Iris pigment epithelial cell (primary cell): ENCODE measurements around the gene OLFM2.

Source experiments
- DNase-seq: peaks from one replicate; pipeline ENCODE4 v3.0.0-alpha.2; 2011; ENCODE audit warnings: low read depth

OLFM2 gene

GRCh38 chr19:9906475-9907087 lies 29.7 kb downstream of the OLFM2 start:
- DNase-seq = no peak

DNA sequence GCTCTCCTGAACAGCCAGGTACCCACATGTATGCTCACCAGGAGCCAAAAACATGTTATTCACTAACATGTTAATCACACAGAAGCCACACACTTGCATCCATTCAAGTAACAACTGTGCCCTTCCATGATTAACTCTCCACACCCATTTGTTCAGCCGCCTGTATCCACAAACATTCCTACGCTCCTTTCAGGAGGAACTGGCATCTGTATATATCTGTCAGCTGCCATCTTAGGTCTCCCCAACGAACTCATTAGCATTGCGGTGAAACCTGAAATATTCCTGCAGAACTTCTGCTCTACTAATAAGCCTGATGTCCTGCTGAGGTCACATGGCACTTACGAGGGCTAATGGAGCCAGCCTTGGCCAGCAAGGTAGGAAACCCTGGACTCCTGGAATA lies 33.0 kb downstream of the OLFM2 start:
- DNase-seq = no peak

- DNase-seq = no peak
Observed at GRCh38 chr19:9901642-9902041, 34.7 kb downstream of the OLFM2 start.

- no peak for DNase-seq
Observed at GRCh38 chr19:9901020-9901419, 35.3 kb downstream of the OLFM2 start.

GRCh38 chr19:9891609-9892373 lies 44.5 kb downstream of the OLFM2 start:
- DNase-seq = no peak

DNA sequence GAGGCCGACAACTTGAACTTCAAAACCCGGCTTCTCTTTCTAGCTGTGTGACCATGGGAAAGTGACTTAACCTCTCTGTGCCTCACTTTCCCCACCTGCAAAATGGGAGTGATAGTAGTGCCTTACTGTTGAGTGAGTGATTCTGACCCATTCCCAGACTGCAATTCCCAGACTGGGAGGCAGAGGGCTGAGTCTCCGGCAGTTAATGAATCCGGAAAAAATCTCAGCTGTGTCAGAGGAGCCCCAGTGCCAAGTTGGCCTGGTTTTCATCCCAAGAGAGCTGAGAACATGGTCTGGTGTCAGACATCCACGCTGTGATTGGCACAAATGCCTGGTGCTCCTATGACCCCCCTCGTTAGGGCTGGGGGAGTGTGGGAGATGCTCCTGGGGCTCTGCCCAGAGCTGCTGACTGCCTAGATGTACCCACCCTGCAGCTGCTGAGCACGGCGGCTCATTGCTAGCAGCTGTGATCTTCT lies 51.2 kb downstream of the OLFM2 start:
- DNase-seq = peak; percentile 10

DNA sequence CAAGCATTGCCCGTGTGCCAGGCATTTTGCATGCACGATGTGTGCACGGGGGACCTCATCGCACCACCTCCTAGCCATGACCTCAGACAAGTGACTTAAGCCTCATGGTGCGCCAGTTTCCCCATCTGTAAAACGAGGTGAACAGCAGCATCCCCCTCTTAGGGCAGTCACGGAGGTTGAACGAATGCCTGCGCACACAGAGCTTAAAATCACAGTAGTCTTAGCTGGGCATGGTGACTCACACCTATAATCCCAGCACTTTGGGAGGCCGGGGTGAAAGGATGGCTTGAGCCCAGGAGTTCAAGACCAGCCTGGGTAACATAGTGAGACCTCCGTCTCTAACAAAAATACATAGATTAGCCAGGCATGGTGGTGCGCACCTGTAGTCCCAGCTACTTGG lies 52.6 kb downstream of the OLFM2 start:
- no peak for DNase-seq

DNA sequence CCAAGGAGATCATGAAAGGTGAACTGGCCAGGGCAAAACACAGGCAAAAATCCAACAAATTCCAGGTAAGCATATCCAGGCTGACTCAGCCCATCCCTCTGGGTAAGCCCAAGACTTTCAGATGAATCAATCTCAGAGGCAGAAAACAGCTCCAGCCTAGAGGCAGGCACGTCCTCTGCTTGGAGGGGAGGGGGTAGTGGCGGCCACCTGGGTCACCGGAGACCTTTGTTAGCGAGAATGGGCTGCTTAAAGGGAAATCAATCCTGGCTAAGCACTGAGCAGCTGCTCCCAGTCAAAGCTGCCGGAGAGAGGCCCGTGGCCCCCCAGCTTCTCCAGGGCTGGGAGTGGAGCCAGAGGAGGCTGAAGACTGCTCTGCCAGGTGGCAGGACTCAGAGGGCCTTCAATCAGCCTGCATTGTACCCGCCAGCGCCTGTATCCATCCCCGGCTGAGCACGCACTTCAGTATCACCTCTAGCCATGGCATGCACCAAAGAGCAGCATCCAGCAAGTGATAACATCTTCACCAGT lies 53.0 kb downstream of the OLFM2 start:
- no peak for DNase-seq

DNA sequence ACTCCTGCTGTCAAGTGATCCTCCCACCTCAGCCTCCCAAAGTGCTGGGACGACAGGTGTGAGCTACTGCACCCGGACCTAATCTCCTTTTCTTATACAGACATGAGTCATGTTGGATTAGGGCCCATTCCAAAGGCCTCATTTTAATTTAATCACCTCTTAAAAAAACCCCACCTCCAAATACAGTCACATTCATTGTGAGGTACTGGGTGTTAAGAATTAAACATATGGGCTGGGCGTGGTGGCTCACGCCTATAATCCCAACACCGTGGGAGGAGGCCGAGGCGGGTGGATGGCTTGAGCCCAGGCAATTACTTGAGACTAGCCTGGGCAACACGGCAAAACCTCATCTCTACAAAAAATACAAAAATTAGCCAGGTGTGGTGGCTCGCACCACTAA lies 54.6 kb downstream of the OLFM2 start:
- no peak for DNase-seq

- DNase-seq = peak; percentile 44
Observed at GRCh38 chr19:9878511-9879196, 57.7 kb downstream of the OLFM2 start.

DNA sequence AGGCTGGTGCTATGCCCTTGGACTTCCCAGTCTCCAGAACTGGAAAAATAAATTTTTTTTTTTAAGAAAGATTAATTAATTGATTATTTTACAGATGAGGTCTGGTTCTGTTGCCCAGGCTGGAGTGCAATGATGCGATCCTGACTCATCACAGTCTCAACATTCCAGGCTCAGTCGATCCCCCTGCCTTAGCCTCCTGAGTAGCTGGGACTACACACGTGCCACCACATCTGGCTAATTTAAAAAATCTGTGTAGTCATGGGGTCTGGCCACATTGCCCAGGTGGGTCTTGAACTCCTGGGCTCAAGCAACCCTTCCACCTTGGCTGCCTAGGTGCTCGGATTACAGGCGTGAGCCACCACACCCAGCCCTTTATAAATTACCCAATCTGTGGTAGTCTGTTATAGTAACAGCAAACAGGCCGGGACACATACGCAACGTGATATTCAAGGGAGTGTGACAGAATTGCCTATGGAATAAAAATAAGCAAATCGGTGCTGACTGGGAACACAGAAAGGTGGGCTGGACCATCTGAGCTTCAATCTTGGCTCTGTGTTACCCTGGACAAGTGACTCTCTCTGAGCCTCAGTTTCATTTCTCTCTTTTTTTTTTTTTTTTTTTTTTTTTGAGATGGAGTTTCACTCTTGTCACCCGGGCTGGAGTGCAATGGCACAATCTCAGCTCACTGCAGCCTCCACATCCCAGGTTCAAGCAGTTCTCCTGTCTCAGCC lies 58.4 kb downstream of the OLFM2 start:
- DNase-seq = peak; percentile 63

DNA sequence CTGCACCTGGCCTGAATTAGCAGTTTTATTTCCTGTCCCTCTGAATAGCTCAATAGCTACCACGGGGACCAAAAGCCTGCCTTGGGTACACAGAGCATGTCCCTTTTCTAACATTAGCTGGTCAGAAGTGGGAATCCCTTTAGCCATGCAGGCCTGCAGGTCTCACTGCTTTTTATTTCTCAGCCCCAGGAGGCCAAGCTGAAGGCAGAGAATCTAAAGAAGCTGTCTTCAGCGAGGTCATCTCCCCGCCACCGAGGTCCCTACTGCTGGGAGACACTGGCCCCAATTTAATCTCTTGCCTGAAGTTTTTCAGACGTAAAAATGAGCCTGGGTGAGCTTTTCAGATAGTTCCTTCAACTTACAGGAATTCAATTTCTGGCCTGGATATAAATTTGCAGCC lies 60.5 kb downstream of the OLFM2 start:
- DNase-seq = no peak

DNA sequence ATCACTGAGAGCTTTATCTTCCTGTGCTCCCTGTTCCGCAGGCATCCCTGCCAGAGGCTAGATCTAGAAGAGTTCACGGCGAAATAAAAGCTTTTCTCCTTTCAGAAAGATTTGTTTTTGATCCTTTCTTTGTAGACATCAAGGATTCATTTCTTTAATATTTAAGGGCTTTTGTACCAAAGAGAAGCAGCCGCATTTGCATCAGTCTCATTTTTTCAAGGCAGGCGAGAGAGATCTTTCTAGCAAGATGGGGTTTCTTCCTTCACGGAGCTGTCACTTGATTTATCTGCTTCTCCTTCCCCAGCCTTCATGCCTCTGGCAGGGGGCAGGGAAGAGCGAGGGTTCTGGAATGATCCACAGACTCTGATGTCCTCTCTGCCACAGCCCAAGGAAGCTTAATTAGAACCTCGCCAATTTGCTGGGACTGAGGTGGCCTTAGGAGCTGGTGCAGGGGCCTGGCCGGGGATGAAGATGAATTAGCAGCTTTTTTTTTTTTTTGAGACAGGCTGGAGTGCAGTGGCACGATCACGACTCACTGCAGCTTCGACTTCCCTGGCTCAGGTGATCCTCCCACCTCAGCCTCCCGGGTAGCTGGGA lies 61.2 kb downstream of the OLFM2 start:
- DNase-seq = no peak

DNA sequence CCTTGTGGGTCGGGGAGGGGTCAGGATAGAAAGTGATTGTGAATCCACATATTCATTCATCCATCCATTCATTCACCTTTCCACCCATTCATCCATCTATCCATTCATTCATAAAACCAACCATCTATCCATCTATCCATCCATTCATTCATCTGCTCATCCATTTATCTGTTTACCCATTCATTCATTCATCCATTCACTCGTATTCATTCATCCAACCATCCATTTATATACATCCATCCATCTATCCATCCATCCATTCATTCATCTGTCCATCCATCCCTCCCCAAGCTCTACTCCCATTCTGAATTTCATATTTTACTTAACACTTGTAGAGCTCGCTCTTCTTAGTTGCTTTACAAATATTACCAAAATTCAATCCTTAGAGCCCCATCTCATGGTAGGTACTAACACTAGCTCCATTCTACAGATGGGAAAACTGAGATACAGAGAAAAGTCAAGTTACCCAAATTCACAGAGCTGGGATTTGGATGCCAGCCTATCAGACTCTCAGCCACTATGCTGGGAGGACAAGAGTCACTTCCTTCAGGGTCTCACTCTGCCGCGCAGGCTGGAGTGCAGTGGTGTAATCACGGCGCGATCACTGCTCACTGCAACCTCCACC lies 63.6 kb downstream of the OLFM2 start:
- no peak for DNase-seq

DNA sequence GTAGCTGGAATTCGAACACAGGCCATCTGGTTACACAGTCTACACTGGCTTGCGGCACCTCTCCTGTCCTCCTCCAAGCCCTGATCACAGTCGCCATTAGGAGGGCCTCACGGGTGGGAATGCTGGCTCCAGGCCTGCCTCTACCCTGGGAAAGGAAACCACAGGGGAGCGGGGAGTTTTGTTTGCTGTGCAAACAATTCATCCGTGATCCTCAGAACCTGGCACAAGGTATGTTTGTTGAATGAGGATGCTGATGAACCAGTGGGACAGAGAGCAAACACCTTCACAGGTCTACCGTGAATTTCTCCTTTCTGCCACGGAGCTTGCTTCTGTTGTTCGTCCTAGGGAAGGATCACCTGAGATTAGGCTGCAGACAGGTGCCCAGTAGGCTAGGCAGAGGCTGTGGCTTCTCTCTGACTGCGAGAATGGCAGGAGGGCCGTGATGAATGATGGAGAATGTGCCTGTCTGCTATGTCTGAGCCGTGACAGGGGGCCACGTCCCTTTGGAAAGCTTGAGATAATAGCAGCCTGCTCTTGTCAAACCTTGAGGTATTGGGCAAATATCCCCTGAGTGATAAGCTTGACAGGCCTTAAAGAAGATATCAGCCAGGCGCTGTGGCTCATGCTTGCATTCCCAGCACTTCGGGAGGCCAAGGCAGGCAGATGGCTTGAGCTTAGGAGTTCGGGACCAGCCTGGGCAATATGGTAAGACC lies 64.5 kb downstream of the OLFM2 start:
- DNase-seq = no peak

DNA sequence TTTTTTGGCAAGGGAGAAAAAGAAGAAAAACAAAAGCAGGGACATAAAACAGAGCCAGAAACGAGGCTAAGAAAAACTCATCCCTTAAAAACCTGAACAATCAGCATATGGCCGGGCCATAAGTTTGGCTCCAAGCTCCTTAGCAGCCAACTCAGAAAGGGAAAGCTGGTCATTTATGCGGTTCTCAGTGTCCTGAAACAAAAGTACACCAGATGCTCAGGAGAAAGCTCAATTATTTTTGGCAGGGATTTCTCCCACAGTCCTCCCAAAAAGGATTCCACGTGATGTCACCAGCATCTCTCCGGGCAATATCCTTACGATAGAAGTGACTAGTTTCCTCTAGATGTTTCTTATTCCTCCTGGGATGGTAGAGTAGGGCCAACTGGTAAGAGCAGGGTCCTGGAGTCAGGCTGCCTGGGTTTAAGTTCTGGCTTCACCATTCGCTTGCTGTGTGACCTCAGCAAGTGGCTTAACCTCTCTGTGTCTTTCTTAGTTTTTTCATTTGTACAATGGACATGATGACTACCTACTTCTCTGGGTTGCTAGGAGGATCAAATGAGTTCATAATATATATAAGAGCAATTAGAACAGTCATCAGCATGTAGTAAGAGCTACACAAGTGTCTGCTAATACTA lies 67.2 kb downstream of the OLFM2 start:
- no peak for DNase-seq

GRCh38 chr19:9865732-9866501 lies 70.4 kb downstream of the OLFM2 start:
- DNase-seq = no peak

- no peak for DNase-seq
Observed at GRCh38 chr19:9863759-9864158, 72.6 kb downstream of the OLFM2 start.

DNA sequence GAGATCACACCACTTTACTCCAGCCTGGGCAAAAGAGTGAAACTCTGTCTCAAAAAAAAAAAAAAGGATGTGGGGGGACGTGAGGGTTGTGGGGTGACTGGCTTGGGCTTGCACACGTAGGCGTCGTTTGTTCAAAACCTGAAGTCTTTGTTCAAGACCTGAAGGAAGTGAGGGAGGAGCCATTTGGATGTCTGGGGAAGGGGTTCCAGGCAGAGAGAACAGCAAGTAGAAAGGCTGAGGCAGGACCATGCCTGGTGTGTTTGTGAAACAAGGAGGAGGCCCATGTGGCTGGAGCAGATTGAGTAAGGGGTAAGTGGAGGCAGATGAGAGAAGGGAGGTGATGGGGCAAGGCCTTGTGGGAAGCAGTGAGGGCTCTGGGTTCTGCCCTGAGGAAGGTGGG lies 73.4 kb downstream of the OLFM2 start:
- no peak for DNase-seq
